Liver (tissue), 9 donors: ENCODE data around the gene FCRL1. TPM values are rescaled to one million over a fixed set of nuclear protein-coding genes. Genes with fewer than 3 reads are reported as not detected.

Experiments
- DNase-seq: peaks from one replicate; pipeline ENCODE4 v3.0.0-alpha.2; 2017; ENCODE audit warnings: low spot score
- H3K27ac ChIP-seq, 2 donors: one replicate each; pipeline ENCODE4 v1.7.0; 2013; ENCODE audit warnings: inconsistent platforms in 2 of 2, low read length in 2 of 2, control low read depth in 1 of 2, low read depth in 1 of 2, mild to moderate bottlenecking in 1 of 2
- H3K27me3 ChIP-seq, 4 donors: one replicate each; pipeline versions ENCODE4 v1.6.1 to v1.7.0; 2013; ENCODE audit warnings: low read length in 3 of 4, inconsistent platforms in 1 of 4, mild to moderate bottlenecking in 1 of 4, moderate library complexity in 1 of 4; ENCODE audit not compliant: control insufficient read depth in 4 of 4, insufficient read depth in 4 of 4
- H3K36me3 ChIP-seq, 4 donors: one replicate each; pipeline versions ENCODE4 v1.6.1 to v1.7.0; 2013; ENCODE audit warnings: low read length in 3 of 4, mild to moderate bottlenecking in 3 of 4, low read depth in 1 of 4, moderate library complexity in 1 of 4; ENCODE audit not compliant: control insufficient read depth in 4 of 4, insufficient read depth in 3 of 4
- H3K4me1 ChIP-seq, 4 donors: one replicate each; pipeline versions ENCODE4 v1.6.1 to v1.7.0; 2013; ENCODE audit warnings: low read length in 3 of 4, mild to moderate bottlenecking in 3 of 4, moderate library complexity in 1 of 4; ENCODE audit not compliant: control insufficient read depth in 4 of 4, insufficient read depth in 4 of 4
- H3K4me3 ChIP-seq, 3 donors: one replicate each; pipeline versions ENCODE4 v1.6.1 to v1.7.0; 2013; ENCODE audit warnings: low read length in 3 of 3, control low read depth in 1 of 3, low read depth in 1 of 3, mild to moderate bottlenecking in 1 of 3
- H3K9ac ChIP-seq, 2 donors: one replicate each; pipeline ENCODE4 v1.7.0; 2013; ENCODE audit warnings: low read length in 2 of 2, mild to moderate bottlenecking in 2 of 2, moderate library complexity in 2 of 2, control low read depth in 1 of 2, low read depth in 1 of 2
- H3K9me3 ChIP-seq, 4 donors: one replicate each; pipeline versions ENCODE4 v1.6.1 to v1.7.0; 2013; ENCODE audit warnings: low read length in 3 of 4; ENCODE audit not compliant: control insufficient read depth in 4 of 4
- ATF3 ChIP-seq: IDR thresholded peaks from 2 replicates; pipeline ENCODE4 v1.6.1; 2016; ENCODE audit warnings: antibody characterized with exemption
- CTCF ChIP-seq: fragments of 150-350 bp; IDR thresholded peaks from 2 replicates; pipeline ENCODE4 v1.5.1; 2017; ENCODE audit warnings: improper control_type of control experiment, low read depth, low read length; ENCODE audit not compliant: missing input control
- EGR1 ChIP-seq, 2 donors: IDR thresholded peaks; 2 replicates each; pipeline ENCODE4 v1.6.1; 2016 to 2018; ENCODE audit warnings: antibody characterized with exemption in 2 of 2, low read depth in 2 of 2
- FOXA1 ChIP-seq: IDR thresholded peaks from 2 replicates; pipeline ENCODE4 v1.6.1; 2016; ENCODE audit warnings: antibody characterized with exemption
- FOXA2 ChIP-seq: IDR thresholded peaks from 2 replicates; pipeline ENCODE4 v1.6.1; 2016; ENCODE audit warnings: antibody characterized with exemption
- GABPA ChIP-seq, 2 donors: IDR thresholded peaks in 1 of 2; conservative IDR thresholded peaks in 1 of 2; 2 replicates each; pipeline ENCODE4 v1.6.1; 2016; ENCODE audit warnings: antibody characterized with exemption in 2 of 2, mild to moderate bottlenecking in 1 of 2, moderate library complexity in 1 of 2
- HNF4A ChIP-seq, 2 donors: conservative IDR thresholded peaks; 2 replicates each; pipeline ENCODE4 v1.6.1; 2016; ENCODE audit warnings: antibody characterized with exemption in 2 of 2, mild to moderate bottlenecking in 2 of 2
- HNF4G ChIP-seq: IDR thresholded peaks from 2 replicates; pipeline ENCODE4 v1.6.1; 2016; ENCODE audit warnings: antibody characterized with exemption
- JUND ChIP-seq, 2 donors: IDR thresholded peaks; 2 replicates each; pipeline ENCODE4 v1.6.1; 2016; ENCODE audit warnings: antibody characterized with exemption in 2 of 2
- MAX ChIP-seq: IDR thresholded peaks from 2 replicates; pipeline ENCODE4 v1.6.1; 2016; ENCODE audit warnings: antibody characterized with exemption
- NR2F2 ChIP-seq: IDR thresholded peaks from 2 replicates; pipeline ENCODE4 v1.6.1; 2016; ENCODE audit warnings: antibody characterized with exemption
- RAD21 ChIP-seq, 2 donors: IDR thresholded peaks; 2 replicates each; pipeline ENCODE4 v1.6.1; 2016; ENCODE audit warnings: antibody characterized with exemption in 2 of 2, mild to moderate bottlenecking in 2 of 2
- REST ChIP-seq: IDR thresholded peaks from 2 replicates; pipeline ENCODE4 v1.6.1; 2016; ENCODE audit warnings: antibody characterized with exemption, mild to moderate bottlenecking
- RXRA ChIP-seq, 2 donors: IDR thresholded peaks; 2 replicates each; pipeline ENCODE4 v1.6.1; 2017 to 2018; ENCODE audit warnings: antibody characterized with exemption in 2 of 2, mild to moderate bottlenecking in 1 of 2
- SP1 ChIP-seq: IDR thresholded peaks from 2 replicates; pipeline ENCODE4 v1.6.1; 2018; ENCODE audit warnings: antibody characterized with exemption, mild to moderate bottlenecking
- TAF1 ChIP-seq: conservative IDR thresholded peaks from 2 replicates; pipeline ENCODE4 v1.6.1; 2016; ENCODE audit warnings: antibody characterized with exemption, mild to moderate bottlenecking
- YY1 ChIP-seq: IDR thresholded peaks from 2 replicates; pipeline ENCODE4 v1.6.1; 2016; ENCODE audit warnings: antibody characterized with exemption, mild to moderate bottlenecking
- ZBTB33 ChIP-seq: IDR thresholded peaks from 2 replicates; pipeline ENCODE4 v1.6.1; 2016; ENCODE audit warnings: antibody characterized with exemption
- WGBS: extraction: QIAGEN DNeasy Blood & Tissue Kit; methylation state at CpG from one replicate; pipeline ENCODE4 v1.1.7; 2013; 5-methylcytosine and 5-hydroxymethylcytosine counted together
- polyA plus RNA-seq, 2 donors: library from polyadenylated mRNA; stranded (reverse) in 1 of 2; unstranded in 1 of 2; fragments of 200-250 nt in 1 of 2; fragments of >200 nt in 1 of 2; fragmentation: Nextera tagmentation in 1 of 2; extraction: Ambion mirVana in 1 of 2; gene quantifications; one replicate each; pipeline versions ENCODE4 v1.2.1 to v1.2.3, GENCODE V29; 2013 to 2015
- total RNA-seq, 2 donors: library from RNA; depleted of rRNA; stranded (reverse); fragments of >200 nt; gene quantifications; one replicate each; pipeline ENCODE4 v1.2.3, GENCODE V29; 2014
- donor health status: healthy.
- donor health status: healthy.
- donor health status: healthy.
- donor health status: healthy.
- donor health status: healthy.

The FCRL1 gene
- total and polyA plus RNA-seq, 4 donors, result 0.02 to 0.84 (median 0.49) TPM

GRCh38 chr1:157799996-157800395 is 19.9 kb downstream of the FCRL1 start:
- 72% methylated on average over 1 of the region's 1 CpG for WGBS
- Histone ChIP-seq H3K9me3 (no peaks in the 10 kb centered on the region), H3K9ac (no peak overlapping the region), H3K36me3 (no peaks in the 10 kb centered on the region), H3K4me3 (no peak overlapping the region), H3K4me1 (no peaks in the 10 kb centered on the region), H3K27ac (no peak overlapping the region), H3K27me3 (peaks cover 0 to 5% (median 0%) of the 10 kb centered on the region in 4 donors)
- DNase-seq, result no peak
- TF ChIP-seq RXRA (IDR thresholded peaks at IDR 0.05) (no peak), MAX (no peak), JUND (IDR thresholded peaks at IDR 0.05) (no peak), ZBTB33 (no peak)

GRCh38 chr1:157798211-157798610 is 21.7 kb downstream of the FCRL1 start:
- Histone ChIP-seq H3K9ac (no peak overlapping the region), H3K4me1 (no peaks in the 10 kb centered on the region), H3K9me3 (peaks cover 0 to 8% (median 0%) of the 10 kb centered on the region in 4 donors), H3K36me3 (no peaks in the 10 kb centered on the region), H3K27me3 (no peaks in the 10 kb centered on the region), H3K4me3 (no peak overlapping the region), H3K27ac (no peak overlapping the region)
- TF ChIP-seq FOXA1 (no peak), ZBTB33 (no peak), HNF4G (no peak), EGR1 (IDR thresholded peaks at IDR 0.05; ENCODE audit: low read depth in 2 of 2) (no peak), REST (no peak), NR2F2 (no peak), GABPA (IDR thresholded peaks at IDR 0.05 in 1 of 2, conservative IDR thresholded peaks at IDR 0.05 in 1 of 2) (no peak), JUND (IDR thresholded peaks at IDR 0.05) (no peak), RXRA (IDR thresholded peaks at IDR 0.05) (no peak), TAF1 (no peak), ATF3 (no peak), YY1 (no peak), RAD21 (IDR thresholded peaks at IDR 0.05) (no peak), CTCF (no peak), SP1 (no peak), FOXA2 (no peak), MAX (no peak), HNF4A (conservative IDR thresholded peaks at IDR 0.05) (no peak)
- DNase-seq, result no peak
- WGBS, result 88% methylated on average over 5 of the region's 5 CpGs
